Measurements from ENCODE around the gene LSM3.

Gene LSM3

DNA sequence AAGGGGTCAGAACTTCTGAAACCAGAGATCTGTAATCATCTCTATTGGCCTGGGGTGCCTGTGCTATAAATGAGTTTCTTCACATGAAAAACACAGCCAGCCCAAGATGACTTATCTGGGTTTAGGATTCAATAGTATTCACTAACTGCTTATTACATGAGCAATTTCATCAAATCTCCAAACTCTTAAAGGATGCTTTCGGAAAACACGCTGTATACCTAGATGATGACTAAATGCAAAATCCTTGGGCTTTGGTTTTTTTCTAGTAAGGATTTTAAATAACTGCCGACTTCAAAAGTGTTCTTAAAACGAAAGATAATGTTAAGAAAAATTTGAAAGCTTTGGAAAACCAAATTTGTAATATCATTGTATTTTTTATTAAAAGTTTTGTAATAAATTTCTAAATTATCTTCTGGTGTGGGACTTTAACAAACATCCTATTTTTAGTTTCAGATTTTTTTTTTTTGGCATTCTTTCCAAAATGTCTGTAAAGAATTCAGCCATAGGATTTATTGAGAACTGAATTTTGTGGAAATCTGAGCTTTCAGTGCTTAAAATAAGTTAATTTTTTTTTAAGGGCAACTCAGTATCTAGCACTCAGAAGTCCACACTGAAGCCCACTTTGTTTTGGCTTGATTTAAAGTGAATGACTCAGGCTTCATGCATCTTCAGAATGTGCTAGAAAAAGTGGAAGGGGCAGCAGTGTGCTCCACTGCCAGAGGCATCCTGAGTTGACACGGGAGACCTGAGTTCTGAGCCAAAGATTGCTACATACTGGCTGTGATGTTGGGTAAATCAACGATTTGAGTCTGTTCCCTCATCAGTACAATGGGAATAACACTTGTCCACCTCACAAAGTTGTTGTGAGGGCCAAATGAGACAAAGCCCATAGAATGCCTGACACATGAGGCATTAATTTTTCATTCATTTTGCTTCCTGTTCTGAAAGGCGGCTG lies 35.1 kb upstream of the LSM3 start:
- DNase-seq: no peak

DNA sequence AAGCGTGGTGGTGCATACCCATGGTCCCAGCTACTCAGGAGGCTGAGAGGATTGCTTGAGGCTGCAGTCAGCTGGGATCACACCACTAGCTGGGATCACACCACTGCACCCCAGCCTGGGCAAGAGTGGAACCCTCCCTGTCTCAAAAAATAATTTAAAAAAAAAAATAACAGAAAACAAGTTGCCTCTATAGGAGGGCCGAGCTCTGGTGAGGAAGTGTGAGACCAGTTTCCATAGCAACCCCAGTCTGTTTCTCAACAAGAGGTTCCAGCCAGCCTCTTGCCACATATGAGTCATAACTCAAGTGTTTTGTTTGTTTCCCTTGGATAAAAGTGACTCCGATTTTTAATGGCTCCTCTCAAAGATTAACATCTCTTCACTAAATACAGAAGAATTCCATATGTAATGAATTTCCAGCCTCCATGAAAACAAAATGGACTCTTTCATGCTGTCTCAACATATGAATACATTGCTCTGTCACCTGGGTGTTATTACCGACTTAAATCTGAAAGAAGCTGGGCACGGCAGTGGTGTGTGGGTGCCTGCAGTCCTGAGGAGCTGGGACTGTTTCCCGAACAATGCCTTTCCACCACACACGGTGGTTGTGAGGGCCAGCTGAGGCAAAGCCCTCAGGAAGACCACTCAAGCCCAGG lies 34.1 kb upstream of the LSM3 start:
- peak; percentile 67 for DNase-seq

DNA sequence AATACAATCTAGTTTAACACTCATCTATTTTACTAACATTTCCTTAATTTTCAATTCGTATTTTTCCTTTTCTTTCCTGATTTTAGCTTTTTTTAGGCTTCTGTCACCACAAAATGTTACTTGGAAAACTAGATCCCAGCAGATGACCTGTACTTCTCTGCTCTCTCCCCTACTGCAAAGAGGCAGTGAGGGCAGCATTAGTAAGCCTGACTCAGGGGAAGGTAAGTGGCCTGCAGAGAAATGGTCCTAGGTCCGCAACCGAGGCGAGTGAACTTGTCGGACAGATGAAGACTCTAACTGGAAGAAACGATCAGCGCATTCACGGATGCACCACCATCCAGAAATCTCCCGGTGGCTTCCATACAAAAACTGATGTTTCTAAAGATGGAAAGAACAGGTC lies 33.4 kb upstream of the LSM3 start:
- no peak for DNase-seq

DNA sequence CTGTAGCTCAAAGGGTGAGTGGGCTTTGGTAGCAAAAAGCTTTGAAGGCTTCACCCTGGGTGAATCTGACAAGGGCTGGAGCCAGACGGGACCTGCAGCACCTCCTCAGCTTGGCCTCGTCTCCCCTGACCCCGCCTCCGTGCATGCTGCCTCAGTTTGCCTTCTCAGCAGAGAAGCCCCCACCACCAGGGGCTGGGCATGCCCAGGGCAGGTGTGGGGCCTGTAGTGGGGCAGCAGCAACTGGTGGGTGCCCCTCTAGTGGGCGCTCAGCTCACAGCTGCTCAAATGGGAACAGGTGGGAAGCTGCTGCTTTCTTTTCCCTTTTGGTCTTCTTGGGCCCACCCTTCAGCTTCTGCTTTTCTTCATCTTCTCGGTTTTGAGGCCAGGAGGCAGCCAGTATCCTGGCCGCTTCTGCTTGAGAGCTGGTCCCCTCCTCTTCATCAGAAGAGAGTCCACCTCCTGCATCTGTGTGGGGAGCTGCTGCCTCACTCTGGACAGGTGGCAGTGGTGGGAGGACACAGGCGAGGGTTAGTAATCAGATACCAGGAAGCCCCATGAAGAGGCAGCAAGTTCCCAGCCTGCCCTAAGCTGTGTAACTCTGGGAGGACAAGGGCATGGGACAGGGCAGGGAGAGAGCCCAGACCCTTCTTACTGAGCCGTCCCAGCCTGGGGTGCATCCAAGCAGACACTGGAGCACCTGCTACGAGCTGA lies 32.8 kb upstream of the LSM3 start:
- DNase-seq: no peak

DNA sequence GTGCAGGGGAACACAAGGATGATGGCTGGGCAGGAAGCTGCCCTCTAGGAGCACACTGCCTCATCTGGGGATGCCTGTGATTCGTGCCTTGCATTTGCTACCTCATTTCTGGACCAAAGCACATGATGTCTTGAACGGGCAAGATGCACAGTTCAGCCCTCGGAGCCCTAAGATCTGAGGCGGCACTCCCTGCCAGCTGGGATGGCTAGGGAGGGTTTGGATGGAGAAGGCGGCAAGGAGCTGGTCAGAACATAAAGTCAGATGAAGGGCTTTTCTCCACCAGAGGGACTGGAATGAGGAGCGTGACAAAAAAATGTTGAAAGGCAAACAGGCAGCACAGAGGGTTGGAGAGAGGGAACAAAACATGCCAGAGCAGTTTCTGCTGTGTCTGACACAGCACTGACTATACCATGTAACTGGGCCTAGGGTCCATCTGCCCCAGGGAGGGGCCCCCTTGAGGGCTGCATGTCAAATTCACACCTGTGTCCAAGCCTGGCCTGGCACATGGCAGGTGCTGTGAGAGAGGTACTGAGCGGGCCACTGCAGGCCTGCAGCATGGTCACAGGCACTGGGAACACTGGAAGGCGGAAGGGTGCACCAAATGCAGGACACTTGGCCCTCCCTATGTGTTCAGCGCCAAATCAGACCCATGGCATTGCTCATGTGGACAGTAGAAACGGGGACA lies 32.1 kb upstream of the LSM3 start:
- DNase-seq: no peak

DNA sequence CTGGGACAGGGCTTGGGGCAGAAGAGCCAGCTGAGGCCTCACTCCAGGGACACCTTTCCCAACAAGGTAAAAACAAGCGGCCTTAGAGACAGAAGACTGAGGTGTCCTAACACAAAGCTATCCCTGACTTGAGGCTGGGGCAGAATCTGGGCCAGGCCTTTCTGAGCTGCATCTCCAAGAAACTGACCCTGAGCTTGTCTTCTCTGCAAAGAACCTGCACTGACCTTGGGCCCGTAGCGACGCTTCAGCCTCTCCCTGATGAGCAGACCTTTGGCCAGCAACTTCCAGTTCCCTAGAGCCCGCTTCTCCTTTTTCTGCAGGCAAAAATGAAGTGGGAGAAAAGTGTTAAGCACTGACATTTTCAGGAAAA lies 31.6 kb upstream of the LSM3 start:
- DNase-seq: no peak

DNA sequence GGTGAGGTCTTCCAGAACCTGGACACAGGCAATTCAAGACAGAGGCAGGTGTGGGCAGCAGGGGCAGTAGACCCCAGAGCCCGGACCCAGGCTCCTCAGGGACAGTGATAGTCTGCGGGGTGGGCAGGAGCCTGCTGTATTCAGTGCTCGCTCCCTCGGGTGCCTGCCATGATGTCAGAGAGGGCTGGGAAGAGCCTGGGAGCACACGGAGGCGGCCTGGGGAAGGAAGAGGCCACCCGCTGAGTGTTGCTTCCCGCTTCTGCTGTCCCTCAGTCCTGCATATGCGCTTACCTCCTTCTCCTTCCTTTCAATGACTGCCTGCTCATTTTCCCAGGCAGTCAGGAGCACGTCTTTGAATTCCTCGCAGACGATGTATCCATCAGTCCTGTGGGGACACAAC lies 31.0 kb upstream of the LSM3 start:
- no peak for DNase-seq

DNA sequence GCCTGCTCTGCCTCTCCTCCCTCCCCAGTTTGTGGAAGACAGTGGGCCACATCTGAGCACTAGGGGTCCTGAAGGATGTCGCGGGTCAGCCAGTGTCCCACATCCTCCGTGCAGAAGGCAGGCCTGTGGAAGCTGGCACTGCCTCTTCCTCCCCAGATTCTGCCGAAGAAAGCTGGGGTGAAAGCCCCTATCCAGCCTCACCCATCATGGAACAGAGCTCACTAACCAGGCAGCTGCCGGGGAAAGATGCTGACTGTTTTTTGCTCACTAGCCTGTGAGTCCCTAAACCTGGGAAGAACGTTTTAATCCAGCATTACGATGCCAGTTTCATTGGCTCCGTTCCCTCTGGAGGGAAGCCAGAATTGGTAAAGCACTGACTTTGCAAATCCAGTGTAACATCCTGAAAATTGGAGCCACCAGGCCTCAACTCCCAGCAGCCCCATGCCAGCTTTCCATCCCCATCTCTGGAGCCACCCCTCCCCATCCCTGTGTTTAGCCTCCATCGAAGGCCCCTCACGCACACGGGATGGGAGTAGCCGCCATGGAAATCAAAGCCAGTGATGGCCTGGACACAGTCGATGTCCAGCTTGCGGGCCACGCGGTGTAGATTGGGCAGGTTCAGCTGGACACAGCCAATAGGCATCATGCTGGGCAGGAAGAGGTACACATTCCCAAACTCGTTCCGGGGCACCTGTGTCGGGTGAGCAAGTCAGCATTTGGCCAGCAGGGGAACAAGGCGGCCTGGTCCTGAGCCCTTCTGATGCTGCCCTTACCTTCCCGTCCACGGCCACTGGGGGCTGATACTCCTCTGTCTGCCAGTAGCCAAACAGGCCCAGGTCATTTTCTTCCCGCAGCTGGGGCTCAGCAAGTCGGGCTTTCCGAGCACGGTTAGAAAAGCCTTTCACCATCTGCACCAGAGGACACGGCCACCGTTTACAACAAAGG lies 30.3 kb upstream of the LSM3 start:
- DNase-seq: no peak

DNA sequence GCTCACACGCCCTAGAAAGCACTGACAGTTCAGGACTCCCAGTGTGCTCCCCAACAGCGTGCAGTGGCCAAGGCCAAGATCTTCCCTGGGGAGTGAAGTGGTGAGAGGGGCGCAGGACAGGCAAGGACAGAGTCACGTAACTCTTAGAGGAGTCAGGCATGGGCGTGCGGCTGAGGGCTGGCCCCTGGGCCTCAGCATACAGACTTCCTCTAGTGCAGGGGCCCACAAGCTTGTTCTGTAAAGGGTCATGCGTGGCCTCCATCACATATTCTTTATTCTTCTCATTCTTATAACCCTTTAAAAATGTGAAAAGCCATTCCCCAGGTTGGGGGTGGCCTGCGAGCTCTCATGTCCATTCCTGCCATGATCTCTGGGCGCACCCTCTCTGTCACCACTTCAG lies 28.5 kb upstream of the LSM3 start:
- no peak for DNase-seq

DNA sequence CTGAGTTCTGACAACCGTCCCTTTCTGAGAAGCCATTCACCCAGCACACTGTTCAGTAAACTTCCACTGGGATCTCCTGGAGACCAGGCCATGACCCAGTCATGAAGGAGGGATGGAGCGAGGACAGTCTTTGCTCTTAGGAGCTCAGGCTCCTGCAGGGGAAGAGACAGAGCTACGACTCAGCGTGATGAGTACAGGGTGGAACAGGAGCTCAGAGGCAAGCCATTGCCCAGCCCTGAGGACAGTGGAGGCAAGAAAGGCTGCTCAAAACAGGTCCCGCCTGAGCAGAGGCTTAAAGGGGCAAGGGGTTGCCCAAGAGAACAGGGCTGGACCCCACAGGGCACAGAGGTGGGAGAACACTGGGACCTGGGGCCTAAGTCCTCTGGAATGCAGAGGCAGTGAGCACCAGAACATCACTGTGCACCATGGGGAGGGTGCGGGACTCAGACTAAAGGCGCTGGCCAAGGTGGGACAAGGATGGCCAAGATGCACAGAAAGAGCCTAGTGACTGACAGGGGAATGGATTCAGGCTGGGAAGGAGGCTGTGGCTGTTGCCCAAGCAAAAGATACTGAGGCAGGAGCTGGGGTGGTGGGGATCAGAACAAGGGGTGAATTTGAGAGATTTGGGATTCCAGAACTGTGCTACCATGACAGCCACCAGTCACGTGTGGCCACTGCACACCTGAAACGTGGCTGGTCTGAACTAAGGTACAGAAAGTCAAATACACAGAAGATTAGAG lies 28.0 kb upstream of the LSM3 start:
- DNase-seq: no peak

DNA sequence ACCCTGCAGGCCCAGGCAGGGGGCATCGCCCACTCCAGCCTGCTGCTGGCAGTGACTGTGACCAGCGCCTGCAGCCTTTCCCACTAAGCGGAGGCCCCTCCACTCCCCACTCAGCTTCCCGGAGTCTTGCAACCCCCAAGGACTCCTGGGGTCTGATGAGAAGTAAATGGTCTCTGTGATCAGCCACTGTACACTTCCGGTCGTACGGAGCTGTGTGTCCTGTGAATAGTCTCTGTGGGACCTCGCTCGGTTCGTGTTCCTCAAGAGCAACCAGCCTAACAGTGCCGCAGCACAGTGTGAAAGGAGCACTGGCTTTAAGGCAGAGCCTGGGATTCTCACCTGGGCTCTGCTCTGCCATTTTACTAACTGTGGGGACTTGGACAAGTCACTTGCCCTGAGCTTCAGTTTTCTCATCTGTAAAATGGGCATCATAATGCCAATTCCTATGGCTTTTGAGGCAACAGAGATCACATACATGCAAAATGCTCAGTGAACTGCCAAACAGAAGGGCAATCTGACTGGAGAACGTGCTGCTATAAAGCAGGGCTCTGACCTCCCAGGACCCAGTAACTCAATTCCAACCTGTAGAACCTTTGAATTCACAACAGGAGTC lies 27.0 kb upstream of the LSM3 start:
- DNase-seq: no peak

DNA sequence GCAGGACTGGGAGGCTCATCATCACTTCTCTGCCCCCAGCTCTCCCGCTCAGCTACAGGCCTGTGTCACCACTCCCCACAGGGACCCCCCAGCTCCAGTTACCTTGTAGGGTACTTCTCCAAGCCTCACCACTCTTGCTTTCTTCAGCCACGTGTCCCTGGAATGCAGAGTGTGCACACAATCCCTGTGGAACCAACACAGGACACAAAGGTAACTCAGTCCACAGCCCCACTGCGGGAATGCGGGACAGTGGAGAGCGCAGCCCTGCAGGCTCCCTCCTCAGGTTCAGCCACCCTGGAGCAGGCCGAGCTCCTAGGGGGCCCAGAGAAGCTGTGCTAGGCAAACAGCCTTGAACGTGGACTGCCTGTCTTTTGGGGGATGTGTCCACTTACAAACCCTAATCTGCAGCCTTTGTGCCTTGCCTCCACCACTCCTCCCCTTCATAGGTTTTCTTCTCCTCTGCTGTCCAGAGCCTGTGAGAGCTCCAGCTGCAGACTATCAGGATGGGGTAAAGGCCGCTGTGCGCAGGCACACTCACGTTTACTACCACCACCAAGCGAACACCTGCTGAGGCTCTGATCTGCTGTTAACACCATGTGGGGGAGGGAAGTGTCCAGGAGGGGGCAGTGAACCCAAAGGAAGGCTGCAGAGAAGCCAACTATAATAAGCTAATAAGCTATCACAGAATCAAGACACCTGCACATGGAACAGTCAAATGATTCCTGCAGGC lies 26.2 kb upstream of the LSM3 start:
- no peak for DNase-seq

DNA sequence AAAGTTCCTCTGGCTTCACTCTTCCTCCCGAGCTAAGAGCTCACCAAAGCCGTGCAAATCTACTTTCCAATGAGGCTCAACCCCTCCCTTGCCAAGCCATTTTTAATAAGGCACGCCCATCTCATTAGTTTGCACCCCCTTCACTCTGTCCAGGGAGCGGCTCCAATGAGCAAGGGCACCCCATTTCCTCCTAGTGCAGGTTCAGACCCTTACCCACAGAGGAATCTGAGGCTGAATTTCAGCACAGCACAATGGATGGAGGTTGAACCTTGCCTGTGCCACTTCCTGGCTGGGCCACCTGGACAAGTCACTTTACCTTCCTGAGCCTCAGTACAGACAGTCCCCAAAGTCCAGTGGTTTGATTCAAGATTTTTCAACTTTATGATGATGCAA lies 25.7 kb upstream of the LSM3 start:
- no peak for DNase-seq

DNA sequence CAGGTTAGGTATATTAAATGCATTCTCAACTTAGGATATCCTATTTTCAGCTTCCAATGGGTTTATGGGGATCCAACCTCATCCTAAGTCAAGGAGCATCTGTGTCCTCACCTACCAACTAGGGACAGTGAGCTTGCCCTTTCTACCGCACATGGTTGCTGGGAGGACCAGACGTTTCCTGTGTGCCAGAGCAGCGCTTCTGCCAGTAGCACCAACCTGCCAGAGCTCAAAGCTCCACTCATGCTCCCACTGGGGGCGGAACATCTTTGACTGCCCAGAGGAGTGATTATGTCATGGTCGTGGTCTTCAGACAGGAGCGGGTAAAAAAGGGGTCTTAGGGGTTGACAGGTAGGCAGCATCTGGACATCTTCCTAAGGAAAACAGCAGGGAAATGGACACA lies 25.0 kb upstream of the LSM3 start:
- no peak for DNase-seq

DNA sequence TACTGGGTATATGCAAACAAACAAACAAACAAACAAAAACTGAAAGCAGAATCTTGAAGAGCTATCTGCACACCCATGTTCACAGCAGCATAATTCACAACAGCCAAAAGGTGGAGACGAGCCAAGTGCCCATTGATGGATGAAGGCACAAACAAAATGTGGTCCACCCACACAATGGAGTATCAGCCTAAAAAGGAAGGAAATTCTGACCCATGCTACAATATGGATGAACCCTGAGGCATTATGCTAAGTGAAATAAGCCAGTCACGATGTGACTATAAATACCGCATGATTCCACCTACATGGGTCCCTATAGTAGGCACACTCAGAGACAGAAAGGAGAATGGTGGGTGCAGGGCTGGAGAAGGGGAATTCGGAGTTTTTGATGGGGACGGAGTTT lies 24.3 kb upstream of the LSM3 start:
- no peak for DNase-seq

DNA sequence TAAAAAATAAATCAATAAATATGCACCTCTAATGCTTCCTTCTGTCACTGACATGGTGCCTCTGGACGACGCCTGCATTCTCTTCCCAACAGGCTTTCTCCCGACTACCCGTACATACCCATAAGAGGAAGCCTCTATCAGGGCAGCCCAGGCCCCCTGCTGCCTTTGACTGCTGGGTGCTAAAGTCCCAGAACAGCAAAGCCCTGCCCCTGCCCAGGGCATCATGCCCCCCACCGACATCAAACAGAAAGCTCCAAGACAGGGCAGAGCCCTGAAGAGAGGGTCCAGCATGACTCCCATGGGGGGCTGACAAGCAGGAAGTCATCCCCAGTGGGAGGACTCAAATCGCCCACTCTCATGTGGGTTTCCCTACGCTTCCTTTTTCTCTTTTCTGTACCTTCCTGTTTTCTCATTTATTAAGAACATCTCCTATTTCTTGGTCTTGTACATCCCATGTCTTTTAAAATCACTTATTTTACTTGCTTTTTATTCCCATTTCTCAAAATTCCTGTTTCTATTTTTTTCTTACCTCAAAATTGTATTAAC lies 23.6 kb upstream of the LSM3 start:
- DNase-seq: no peak

DNA sequence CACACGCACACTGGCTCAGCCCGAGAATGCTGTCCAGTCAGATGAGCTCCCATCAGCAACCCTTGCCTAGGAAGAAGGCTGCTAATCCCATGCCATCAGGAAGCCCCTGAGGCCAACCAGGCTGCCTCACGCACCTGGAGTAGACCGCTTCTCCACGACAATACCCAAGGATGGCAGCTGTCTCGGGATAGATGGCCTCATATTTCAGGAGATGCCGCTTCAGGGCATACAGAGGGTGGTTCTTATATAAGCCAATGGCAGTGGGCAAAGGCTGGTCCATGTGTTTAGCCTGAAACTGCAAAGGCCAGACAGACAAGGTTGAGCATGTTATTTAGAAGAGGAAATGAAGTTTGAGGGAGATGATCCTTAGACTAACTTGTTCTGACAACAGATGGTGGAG lies 22.4 kb upstream of the LSM3 start:
- DNase-seq: no peak

DNA sequence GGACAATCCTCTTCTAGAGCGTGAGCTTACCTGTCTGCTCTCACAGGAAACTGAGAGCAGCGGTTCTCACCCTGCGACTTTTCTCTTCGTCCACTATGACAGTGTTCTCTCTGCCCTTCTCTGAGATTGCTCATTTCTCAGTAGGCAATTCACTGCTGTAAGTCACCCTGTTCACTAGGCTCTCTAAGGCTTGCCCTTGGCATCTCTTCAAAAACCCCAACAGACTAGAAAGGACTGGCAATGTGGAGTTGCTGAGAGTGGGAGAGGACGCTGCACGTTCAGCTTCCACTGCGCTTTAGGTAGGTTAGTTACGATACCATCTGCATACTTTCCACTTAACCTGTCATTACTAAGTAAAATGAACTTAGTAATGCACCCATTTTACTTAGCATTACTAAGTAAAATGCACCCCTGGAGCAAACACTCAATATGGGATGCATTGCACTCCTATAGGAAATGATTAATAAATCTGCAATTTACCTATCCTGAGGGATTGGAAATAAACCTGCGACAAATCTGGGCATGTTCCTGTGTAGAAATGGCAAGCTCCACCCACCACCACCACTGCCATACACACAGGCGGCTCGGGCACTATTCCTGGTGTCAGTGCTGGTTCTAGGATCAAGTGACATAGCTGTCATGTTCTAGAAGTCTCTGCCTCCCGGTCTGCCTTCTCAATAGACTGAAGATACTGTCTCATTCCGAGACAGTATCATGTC lies 21.6 kb upstream of the LSM3 start:
- DNase-seq: no peak

DNA sequence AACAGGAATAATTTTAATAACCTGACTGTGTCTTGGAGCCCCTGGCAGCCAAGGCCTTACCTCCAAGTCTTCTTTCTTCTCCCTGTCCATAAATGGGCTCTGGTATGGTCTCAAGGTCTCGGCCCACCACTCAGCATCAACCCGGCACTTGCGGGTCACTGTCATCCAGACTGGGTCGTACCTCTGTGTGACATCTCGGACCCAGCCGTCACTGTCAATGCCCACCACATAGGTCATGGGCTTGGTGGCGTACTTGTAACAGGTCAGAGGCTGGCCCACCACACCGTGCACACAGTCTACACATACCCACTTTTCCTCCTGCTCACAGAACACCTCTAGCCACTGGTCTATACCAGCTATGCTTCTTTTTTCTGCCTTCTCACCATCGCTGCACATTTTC lies 20.7 kb upstream of the LSM3 start:
- no peak for DNase-seq

All from GDM1 (cell line).